ENCODE measurements around the gene CYFIP2.

- TF ChIP-seq, protein P1, sequence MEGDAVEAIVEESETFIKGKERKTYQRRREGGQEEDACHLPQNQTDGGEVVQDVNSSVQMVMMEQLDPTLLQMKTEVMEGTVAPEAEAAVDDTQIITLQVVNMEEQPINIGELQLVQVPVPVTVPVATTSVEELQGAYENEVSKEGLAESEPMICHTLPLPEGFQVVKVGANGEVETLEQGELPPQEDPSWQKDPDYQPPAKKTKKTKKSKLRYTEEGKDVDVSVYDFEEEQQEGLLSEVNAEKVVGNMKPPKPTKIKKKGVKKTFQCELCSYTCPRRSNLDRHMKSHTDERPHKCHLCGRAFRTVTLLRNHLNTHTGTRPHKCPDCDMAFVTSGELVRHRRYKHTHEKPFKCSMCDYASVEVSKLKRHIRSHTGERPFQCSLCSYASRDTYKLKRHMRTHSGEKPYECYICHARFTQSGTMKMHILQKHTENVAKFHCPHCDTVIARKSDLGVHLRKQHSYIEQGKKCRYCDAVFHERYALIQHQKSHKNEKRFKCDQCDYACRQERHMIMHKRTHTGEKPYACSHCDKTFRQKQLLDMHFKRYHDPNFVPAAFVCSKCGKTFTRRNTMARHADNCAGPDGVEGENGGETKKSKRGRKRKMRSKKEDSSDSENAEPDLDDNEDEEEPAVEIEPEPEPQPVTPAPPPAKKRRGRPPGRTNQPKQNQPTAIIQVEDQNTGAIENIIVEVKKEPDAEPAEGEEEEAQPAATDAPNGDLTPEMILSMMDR (IDR thresholded peaks at IDR 0.05; ENCODE audit: insufficient read depth, low read length) = no peak
- TF ChIP-seq, protein P2, sequence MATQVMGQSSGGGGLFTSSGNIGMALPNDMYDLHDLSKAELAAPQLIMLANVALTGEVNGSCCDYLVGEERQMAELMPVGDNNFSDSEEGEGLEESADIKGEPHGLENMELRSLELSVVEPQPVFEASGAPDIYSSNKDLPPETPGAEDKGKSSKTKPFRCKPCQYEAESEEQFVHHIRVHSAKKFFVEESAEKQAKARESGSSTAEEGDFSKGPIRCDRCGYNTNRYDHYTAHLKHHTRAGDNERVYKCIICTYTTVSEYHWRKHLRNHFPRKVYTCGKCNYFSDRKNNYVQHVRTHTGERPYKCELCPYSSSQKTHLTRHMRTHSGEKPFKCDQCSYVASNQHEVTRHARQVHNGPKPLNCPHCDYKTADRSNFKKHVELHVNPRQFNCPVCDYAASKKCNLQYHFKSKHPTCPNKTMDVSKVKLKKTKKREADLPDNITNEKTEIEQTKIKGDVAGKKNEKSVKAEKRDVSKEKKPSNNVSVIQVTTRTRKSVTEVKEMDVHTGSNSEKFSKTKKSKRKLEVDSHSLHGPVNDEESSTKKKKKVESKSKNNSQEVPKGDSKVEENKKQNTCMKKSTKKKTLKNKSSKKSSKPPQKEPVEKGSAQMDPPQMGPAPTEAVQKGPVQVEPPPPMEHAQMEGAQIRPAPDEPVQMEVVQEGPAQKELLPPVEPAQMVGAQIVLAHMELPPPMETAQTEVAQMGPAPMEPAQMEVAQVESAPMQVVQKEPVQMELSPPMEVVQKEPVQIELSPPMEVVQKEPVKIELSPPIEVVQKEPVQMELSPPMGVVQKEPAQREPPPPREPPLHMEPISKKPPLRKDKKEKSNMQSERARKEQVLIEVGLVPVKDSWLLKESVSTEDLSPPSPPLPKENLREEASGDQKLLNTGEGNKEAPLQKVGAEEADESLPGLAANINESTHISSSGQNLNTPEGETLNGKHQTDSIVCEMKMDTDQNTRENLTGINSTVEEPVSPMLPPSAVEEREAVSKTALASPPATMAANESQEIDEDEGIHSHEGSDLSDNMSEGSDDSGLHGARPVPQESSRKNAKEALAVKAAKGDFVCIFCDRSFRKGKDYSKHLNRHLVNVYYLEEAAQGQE (IDR thresholded peaks at IDR 0.05; ENCODE audit: insufficient replicate concordance, low read depth) = no peak
- TF ChIP-seq POLR2AphosphoS5 (IDR thresholded peaks at IDR 0.05; ENCODE audit: low read depth) = no peak
These were observed 34.6 kb downstream of the CYFIP2 start for GRCh38 chr5:157300564-157300963.

All from HL-60 (cell line).